ENCODE measurements around the gene HMGB3.
"Not testable (repeated sequence)": the region's sequence is repeated elsewhere in the genome, so short reads cannot be mapped to it uniquely, and the experiment has no call there.

HMGB3 gene

DNA sequence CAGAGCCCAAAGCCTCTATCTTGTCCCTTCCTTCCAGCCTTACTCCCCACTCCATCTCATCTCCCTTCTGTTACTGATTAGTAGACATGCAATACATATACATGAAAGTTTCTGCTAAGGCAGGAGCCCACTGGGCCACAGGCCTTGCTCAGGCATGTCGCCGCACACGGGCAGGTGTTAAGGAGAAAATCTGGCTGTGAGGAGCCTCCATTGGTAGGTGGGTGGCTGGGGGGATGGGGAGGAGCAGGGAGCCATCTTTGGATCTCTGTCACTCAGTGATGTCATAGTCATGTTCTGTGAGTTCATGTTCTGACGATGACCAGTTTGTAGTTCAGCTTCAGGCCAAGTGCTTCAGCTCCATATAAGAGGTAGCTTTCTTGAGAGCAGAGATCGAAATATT lies 2.9 kb upstream of the HMGB3 start:
- no peak for DNase-seq

DNA sequence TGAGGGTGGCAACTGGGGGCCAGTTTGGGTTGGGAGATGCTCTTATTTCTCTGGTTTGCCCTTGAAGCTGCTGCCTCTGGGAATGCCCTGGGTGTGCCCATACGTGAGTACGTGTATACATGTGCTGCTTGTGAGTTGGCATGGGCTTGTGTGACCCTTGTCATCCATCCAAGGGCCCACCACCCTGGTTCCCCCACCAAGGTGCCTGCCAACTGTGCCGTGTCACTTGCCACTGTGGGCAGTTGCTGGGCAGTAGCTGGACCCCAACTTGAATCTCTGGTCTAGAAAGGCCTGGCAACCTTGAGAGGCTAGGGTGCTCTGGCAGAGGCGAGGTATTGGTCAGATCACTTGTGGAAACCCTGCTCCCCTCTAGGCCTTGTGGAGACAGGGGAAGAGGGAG lies 2.4 kb upstream of the HMGB3 start:
- no peak for DNase-seq

DNA sequence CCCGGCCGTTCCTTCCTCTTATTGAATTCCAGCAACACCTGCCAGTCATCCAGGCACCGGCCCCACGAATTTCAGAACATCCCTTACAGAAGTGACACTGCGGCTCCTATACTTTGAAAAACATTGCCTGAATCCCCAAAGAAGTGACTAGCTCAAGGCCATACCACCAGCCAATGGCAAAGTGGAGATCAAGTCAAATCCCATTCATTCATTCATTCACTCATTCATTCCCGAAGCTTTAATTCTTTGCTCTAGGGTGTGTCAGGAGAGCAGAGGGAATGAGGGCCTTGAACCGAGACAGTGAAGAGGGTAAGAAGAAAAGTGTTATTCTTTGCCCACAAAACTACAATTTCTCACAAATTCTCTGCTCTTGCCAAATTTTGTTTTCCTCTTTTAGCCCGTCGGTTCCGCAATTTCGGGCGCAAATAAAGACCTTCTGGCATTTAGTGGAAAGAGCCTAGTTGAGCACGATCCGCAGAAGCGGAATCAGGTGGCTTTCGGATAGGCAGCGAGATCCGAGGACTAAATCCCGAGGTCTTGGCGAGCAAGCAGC lies 824 bp upstream of the HMGB3 start:
- DNase-seq: no peak

DNA sequence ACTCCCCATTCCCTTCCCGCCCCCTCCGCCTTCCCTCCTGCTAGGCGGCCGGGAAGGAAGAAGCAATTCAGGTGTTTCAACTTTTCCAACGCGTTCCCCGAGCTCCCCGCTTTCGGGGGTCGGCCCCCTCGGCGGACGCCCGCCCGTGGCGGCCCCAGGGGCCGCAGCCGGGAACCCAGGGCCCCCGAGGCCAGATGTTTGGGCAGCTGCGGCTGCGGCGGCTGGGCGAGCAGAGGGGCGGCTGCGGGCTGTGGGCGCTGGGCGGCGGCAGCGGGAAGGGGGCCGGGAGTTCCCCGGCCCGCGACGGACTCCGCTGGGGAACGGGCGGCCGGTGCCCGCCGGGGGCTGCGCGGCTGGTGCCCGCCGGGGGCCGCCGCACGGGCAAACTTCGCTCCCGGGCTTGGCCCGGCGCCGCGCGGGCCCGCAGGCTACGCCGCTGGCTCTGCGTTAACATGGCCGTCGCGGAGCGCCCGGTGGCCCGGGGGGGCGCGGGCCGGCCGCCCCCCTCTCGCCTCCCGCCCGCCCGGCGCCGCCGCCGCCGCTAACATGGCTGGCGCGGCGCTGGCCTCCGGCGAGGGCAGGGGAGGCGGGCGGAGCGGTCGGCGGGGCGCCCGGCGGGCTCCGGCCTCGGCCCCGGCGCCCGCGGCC lies 510 bp downstream of the HMGB3 start:
- DNase-seq: no peak

DNA sequence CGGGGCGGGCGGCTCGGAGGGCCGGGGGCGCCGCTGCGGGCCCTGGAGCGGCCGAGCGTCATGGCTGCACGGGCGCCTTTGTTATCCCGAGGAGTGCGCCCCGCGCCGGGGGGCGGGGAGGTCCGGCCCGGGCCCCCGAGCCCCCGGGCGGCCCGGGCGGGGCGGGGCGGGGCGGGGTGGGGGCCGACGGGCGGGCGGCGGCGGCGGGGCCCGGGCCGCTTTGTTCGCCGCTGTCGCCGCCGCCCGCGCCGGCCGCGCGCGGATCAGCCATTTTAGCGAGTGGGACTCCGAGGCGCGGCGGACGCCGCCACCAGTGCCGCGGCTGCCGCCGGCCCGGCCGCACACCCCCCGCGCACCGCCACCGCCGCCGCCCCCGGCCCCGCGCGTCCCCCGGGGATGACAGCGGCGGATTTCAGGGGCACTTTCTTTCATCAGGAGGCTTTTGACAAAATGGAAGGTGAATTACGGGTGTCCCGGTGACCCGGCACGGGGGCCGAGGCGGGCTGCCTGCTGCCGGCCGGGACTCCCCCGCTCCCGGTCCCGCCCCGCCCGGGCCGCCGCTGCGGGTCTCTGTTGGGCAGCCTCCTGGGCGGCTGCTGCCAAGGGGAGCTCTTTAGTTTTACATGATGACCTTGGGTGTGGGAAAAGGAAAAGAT lies 1.2 kb downstream of the HMGB3 start:
- DNase-seq: no peak

DNA sequence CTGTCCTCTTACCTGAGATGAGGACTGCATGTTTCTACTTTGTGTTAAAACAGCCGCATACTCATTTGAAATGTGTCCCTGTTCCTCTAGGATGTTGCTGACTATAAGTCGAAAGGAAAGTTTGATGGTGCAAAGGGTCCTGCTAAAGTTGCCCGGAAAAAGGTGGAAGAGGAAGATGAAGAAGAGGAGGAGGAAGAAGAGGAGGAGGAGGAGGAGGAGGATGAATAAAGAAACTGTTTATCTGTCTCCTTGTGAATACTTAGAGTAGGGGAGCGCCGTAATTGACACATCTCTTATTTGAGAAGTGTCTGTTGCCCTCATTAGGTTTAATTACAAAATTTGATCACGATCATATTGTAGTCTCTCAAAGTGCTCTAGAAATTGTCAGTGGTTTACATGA lies 4.6 kb downstream of the HMGB3 start:
- not testable (repeated sequence) for DNase-seq

DNA sequence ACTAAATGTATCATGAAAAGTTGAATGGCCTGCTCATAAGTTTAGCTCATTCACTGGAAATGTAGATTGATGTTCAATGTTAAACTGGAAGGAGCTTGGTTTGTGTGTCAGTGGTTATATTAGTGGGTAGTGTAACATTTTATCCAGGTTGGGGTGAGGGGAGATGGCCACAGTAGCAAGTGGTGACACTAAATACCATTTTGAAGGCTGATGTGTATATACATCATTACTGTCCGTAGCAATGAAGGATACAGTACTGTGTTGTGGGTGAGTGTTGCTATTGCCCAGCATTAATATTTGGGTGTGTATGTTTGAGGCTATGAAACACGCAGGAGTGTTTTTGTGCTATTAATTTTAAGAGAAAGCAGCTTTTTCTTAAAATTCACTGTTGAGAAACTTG lies 6.3 kb downstream of the HMGB3 start:
- DNase-seq: no peak

DNA sequence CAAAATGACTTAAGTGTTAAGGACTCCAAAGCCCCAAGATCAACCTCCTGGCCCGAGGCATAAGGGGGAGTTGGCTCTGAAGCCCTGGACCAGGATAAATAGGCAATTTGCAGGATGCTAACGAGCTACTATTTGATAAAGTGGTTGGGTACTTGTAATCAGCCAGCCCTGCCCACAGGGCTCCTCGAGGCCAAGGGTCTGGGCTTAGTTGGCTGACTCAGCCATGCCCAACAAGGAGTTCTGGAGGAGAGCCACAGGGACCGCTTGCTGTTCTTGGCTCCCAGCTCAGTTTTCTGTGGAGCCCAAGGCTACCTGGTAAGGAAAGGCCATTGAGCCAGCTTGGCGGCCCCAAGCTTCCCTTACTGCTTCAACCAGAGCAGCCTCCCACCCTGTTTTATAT lies 7.8 kb downstream of the HMGB3 start:
- DNase-seq: no peak

DNA sequence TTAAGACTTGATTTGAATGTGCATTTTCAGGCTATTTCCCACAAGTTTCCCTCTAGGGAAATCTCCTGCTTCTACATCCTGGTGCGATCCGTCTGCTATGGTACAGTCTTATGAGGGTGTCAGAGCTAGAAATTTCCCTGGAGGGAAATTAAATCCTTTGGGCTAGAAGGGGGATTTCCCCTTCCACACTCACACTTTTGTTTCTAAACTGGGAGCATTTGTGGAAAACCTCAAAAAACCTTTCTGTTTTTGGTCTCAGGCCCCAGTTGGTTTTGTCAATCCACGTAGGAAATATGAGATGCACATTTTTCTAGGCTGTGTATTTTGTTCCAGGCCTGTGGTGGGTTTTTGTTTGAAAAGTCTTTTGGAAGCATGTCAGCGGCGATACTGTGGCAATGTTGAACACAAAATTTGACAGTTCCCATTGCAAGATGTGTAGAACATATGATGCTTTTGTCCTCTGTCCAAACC lies 17.8 kb downstream of the HMGB3 start:
- no peak for DNase-seq

DNA sequence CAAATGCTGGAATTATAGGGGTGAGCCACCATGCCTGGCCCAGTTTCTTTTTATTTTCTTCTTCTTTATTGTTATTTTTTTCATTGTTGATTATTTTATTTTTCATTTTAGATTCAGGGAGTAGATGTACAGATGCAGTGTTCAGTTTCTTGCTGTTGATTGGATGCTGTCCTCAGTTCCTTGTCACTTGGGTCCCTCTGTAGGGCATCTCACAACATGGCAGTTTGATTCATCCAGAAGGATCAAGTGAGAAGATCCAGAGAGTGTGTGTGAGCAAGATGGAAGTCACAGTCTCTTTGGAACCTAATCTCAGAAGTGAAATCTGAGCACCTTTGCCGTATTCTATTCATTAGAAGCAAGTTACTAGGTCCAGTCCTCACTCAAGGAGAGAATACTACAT lies 20.9 kb downstream of the HMGB3 start:
- DNase-seq: no peak

DNA sequence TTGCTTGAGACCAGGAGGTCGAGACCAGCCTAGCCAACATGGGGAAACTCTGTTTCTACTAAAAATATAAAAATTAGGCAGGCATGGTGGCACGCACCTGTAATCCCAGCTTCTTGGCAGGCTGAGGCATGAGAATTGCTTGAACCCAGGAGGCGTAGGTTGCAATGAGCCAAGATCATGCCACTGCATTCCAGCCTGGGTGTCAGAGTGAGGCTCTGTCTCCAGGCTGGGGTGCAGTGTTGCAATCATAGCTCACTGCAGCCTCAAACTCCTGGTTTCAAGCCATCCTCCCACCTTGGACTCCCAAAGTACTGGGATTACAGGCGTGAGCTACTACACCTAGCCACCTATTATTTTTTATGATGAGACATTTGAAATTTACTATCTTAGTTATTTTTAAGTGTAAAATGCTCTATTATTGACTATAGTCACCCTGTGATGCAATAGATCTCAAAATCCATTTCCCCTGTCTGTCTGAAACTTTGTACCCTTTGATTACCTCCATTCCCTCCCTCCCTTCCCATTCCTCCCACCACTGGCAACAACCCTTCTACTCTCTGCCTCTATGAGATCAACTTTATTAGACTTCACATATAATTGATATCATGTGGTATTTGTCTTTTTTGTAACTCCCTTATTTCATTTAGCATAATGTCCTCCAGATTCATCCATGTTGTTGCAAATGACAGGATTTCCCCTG lies 23.4 kb downstream of the HMGB3 start:
- DNase-seq: no peak

DNA sequence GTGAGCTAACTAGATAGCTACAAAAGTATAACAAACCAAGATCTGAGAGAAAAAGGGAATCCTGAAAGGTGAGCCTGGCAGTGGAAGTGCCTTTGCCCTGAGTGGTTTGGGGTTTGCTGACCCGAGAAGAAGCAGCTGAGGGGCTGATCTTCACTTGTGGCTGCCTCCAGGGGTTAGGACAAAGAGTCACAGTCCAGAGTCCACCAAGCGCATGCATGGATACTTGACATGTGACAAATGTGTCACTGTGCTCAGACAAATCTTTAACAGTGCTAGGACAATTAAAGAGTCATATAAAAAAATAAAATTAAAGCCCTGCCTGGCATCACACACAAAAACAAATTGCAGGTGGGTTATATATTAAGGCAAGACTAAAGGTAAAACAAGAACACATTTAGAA lies 26.4 kb downstream of the HMGB3 start:
- DNase-seq: no peak

DNA sequence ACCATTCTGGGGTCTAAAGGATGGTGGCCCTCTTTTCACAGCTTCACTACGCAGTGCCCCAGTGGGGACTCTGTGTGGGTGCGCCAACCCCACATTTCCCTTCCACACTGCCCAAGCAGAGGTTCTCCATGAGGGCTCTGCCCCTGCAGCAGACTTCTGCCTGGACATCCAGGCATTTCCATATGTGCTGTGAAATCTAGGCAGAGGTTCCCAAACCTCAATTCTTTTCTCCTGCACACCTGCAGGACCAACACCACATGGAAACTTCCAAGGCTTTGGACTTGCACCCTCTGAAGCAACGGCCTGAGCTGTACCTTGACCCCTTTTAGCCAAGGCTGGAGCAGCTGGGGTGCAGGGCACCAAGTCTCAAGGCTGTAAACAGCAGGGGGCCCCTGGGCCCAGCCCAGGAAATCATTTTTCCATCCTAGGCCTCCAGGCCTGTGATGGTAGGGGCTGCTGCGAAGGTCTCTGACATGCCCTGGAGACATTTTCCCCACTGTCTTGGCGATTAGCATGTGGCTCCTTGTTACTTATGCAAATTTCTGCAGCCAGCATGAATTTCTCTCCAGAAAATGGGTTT lies 30.1 kb downstream of the HMGB3 start:
- no peak for DNase-seq

DNA sequence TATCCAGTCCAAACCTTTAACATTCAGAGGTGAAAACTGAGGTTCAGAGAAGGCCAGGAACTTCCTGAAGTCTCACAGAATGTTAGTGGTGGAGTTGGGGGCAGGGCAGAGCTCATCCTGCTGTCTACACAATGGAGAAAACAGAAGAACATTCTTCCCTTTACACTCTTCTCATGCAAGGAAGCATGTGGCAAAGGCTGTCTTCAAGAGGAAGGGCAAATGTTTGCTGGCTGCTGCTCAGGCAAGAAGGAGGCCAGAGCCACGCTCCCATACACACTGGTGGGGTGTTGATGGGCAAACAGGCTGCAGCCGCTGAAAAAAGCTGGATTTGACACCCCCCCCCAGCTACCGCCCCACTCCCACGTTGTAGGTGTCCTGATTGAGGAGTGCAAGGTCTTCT lies 32.5 kb downstream of the HMGB3 start:
- DNase-seq: no peak

DNA sequence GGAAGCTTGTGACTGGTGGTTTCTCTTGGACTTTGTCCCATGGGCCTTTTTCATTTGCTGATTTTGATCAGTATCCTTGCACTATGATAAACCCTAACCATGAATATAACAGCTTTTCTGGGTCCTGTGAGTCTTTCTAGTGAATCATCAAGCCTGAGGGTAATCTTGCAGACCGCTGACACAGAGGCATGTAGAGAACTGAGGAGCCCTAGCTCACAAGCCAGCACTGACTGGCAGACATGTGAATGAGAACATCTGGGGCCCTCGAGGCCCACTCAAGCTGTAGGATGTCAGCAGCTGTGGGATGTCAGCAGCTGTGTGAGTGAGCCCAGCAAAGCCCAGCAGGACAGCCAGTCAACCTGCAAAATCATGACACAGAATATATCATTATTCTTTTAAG lies 36.7 kb downstream of the HMGB3 start:
- no peak for DNase-seq

DNA sequence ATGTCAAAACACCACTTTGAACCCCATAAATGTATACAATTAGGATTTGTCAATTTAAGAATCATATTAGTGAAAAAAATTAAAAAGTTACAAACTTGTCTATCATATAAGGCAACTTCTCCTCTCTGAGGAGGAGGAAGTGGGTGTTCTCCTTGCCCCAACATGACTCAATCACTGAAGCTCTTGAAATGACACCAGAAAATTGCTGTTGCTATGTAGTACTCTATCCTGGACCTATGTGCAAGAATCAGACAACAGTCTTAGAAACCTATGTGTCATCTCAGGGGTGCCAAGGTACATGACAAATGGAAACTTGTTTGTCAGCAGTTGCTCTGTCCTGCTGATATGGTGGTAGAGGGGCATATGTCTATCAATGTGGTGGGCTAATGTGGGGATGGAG lies 47.7 kb downstream of the HMGB3 start:
- DNase-seq: no peak

DNA sequence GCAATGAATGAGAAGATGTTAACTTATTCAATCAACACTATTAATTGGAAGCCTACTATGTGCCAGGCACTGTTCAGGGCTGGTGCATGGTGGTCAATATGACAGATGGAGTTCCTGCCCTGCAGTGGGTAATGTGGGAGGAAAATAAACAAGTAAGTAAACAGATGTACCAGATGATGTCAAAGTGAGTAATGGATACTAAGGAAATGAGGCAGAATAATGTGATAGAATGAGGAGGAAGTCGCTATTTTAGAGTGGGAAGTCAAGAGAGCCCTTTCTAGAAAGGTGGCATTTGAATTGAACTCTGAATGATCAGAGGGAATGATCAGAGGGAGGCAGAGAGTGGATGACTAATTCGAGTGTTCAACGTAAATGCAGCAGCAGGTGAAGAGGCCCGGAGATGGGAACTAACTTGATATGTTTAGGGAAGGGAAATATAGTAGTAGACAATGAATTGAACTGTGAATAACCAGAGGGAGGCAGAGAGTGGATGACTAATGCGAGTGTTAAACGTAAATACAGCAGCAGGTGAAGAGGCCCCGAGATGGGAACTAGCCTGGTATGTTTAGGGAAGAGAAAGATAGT lies 48.3 kb downstream of the HMGB3 start:
- no peak for DNase-seq

DNA sequence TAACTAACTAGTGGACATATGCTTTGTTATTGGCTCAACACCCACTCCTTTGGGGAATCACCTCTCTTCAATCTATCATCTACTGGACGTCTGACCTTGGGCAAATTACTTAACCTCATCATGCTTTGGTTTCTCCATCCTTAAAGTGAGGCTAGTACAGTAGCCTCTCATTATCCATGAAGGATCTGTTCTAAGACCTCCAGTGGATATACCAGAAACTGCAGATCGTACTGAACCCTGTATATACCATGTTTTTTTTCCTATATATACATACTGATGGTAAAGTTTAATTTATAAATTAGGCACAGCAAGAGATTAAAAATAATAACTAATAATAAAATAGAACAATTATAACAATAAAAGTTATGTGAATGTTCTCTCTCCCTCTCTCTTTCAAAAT lies 56.2 kb downstream of the HMGB3 start:
- no peak for DNase-seq

Data from CD4-positive, alpha-beta T cell treated with Interleukin-10 for 1 hour (primary cell).